Right kidney (tissue), 1 donor: ENCODE measurements around the gene PPP2R2D.
"Not testable (repeated sequence)": the region's sequence is repeated elsewhere in the genome, so short reads cannot be mapped to it uniquely, and the experiment has no call there.

Experiments
- DNase-seq: peaks from one replicate; pipeline ENCODE4 v3.0.0-alpha.2; 2016

Gene PPP2R2D

DNA sequence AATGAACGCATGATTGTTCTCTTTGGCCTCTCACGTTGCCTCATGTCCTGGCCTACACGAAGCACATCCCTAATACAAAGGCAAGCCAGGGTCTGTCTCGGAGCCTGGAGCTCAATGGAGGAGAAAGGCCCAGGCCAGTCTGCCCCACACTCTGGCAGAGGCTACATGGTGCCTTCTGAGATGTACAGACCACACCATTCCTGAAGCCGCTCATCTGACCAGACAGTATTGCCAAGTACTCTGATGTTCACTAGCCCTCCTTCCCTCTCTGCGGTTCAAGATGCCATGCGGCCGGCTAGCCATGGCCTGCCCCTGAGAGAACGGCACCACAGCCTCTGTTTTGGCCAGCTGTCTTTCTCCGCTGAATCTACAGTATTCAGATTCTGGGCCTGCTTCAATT lies 75.0 kb downstream of the PPP2R2D start:
- DNase-seq = no peak

DNA sequence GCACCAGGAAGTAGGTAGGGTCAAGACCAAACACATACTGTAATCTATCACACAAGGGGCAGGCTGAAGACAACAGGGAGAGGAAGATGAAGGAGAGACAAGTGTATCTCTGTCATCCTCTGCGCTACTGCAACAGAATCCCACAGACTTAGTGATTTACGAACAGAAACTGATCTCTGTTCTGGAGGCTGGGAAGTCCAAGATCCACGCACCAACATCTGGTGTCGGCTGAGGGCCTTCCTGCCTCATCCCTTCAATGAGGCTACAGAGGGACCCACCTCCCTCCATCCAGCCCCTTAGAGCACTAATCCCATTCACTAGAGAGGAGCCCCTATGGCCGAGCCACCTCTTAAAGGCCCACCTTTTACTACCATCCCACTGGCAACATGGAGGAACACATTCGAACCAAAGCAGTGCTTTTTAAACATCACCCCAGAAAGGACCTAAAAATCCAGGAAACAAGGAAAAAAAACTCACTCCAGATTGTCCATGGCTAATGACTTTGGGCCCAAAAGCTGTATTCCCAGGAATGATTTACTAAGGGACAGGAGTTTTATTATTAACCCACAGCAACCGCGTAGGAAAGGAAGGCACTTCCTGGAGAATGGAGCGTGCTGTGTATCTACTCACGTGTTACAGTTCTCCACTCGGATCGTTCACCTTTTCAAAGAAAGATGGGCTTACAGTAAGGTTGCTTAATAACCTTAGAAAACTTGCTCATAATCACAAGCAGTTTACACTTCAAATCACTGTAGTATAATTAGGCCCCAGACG lies 76.7 kb downstream of the PPP2R2D start:
- DNase-seq = no peak

DNA sequence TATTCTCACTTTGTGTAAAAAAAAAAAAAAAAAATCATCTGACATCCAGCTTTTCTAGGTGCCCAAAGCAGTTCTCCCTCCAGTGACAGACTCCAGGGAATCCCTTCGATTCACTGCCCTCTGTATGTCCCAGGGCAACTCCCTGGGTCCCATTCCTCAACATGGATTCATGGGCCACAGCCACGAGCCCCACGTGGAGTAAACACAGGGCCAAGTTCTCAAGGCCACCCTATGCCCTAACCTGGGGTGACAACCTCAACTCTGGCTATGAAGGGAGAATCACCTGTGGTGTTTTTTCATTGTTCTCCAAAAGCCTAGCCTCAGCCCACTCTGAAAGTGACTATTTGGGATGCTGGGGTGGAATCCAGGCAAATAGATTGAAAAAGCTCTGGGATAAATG lies 77.6 kb downstream of the PPP2R2D start:
- DNase-seq = no peak

DNA sequence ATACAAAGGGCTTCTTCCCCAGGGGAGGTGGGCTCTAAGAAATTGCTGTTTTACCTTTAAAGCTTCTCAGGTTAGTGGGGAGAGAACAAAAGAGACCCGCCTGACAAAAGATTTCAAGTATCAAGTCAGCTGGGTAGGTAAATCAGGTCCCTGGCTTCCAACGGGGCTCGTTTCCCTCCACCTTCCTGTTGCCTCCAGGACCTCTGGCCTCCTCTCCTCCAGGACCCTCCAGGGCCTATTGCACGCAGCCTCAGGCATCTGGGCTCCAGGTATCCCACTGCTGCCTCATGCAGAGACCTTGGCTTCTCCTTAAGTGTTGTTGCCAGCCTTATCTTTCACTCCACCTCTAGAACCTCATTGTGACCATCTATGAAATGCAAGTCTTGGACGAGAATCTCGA lies 78.0 kb downstream of the PPP2R2D start:
- DNase-seq = no peak

DNA sequence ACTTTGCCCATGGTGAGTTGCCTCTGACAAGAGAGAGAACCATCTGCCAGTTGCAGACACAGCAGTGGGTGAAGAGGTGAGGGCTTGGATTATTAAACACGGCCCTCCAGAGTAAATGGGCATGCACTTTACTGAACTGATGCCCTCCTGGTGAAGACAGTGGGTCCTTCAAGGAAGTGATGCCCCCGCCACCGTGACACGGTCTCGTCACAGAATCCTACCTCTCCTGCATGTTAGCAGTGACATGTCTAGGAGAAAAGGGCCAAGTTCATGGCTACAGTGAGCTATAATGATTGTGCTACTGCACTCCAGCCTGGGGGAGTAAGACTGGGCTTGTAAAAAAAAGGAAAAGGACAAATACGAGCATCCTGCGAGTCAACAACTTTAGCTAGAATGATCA lies 78.5 kb downstream of the PPP2R2D start:
- DNase-seq = no peak

DNA sequence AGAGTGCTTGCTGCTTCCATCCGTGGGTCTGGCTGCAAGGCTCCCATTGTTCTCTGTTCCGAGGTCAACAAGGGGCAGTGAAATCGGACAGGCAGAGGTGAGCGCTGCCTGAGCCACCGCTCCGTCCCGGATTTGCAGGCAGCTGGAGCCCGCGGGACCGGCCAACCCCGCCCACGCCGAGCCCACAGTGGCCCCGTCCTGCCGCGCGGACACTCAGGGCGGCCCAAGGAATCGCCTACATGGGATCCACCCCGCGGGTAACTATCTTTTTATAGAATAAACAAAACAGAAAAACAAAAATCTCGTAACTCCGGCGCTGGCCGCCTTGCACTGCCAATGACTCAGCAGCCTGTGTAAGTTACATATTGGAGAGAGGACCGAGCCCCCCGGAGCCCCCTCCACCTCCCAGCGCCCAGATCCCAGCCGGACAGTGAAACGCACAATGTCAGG lies 79.0 kb downstream of the PPP2R2D start:
- peak; percentile 49 for DNase-seq

DNA sequence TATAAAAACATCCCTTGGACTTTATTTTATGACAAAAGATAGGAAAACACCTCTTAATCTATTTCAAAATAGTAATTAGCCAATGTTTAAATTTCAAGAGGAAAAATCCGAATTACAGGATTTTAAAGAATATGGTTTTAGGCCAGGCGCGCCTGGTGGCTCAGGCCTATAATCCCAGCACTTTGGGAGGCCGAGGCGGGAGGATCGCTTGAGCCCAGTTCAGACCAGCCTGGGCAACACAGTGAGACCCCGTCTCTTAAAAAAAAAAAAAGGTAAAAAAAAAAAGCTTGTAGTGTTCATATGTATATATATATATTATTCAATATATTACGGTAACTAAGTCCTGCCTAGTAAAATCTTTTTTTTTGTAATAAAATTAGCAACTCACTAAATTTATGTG lies 79.5 kb downstream of the PPP2R2D start:
- no peak for DNase-seq

DNA sequence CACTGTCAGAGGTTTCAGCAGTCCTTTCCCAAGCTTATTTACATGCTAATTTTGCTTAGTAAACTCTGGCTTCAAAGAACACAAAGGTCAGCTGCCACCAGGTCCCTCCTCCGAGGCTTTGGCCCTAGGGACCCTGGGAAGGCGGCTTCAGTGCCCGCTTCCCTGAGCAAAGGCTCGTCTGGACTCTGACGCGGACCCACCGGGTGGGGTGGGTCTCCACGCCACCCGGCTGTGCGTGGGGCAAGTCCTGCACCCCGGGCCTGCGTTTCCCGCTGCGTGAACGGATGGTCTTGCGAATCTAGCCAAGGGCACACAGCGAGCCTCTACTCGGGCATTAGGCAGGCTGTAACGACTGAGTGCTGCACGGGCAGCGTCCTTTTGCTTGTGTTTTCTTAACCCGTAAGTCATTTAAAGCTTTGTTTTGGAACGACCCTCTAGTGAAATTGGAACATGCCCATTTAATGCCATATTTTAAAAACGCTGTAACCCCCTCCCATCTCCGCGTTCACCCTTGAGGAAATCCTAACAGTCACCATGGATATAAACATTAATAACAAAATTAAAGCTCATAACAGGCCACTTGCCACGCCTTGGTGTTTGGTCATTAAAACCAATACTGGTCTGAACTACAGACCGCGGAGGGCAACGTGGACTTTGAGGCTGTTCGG lies 80.1 kb downstream of the PPP2R2D start:
- DNase-seq = peak; percentile 49

DNA sequence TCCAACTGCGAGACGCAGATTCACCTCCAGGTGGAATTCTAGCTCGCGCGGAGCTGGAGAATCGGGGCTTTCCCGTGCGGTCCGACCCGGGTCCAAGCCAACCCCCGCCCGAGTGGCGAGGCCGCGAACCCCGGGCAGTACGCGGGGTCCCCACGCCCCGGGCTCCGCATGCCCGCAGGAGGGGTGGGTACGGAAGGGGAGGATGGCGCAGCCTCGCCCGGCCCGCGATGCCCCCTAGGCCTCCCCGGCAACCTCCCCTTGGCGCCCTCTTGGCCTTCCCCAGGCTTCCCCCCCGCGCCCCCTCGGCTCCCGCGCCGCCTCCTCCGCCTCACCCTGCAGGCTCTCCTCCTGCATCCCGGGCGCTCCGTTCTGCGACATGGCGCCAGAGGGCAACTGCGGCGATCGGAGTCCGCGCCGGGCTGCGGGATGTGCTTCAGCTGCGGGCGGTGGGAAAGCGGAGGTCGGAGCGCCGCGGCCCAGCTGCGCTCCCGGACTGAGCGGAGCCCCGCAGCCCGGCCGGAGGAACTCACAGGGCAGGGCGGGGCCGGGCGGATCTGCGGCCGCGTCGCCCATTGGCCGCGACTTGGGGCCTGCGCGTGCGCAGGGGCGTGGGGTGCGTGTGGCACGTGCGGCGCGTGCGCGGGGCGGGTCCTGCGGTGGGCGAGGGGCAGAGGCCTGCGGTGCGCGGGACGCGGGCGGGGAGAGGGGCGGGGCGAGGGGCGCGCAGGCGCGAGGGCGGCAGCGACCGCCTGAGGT lies 80.8 kb downstream of the PPP2R2D start, which contains the start of gene BNIP3:
BNIP3 (minus strand) TSS at position 495 of the 756 bp plus-strand sequence; CDS start at position 378, 117 bp downstream.
- peak; percentile 90 for DNase-seq

DNA sequence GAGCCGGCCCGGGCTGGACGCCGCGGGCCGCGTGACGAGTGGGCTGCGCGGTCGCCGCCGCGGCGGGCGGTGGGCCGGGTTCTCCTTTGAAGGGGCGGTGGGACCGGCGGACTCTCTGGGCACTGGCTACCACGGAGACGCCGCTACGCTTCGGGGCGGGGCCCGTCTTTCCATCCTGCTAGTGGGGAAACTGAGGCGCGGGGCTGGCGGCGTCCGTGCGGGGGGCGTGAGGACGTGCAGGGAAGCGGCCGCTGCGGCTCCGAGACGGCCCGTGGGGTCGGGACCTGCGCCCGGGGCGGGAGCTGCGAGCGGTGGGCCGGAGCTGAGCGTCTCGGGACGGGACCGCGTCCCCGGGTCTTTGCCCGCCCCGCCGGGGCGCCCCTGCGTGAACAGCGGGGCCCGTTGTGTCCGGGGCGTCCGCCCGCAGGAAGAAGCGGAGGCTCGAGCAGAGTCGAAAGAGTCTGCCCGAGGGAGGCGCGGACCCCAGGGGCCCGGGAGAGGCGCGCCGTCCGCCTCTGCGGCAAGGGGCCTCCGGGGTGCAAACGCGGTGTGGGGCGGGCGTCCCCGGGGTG lies 81.5 kb downstream of the PPP2R2D start:
- DNase-seq = peak; percentile 79

DNA sequence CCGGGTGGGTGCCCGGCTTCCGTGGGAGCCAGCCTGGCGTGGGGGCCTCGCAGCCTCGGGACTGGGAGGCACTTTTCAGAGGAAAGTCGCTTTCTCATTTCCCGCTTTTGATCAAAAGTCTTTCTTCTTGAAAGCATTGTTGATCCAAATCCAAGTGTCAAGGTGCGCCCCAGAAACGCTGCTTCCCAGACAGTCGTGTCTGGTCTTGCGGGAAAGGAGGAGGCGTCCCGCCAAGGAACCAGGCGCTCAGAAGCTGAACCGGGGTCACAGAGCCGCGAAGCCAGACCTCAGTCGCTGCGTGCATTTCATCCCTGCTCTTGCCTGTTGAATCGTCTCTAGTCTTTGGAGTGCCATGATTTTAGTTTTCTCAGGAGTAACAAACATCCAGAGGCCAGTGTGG lies 82.0 kb downstream of the PPP2R2D start:
- DNase-seq = no peak

DNA sequence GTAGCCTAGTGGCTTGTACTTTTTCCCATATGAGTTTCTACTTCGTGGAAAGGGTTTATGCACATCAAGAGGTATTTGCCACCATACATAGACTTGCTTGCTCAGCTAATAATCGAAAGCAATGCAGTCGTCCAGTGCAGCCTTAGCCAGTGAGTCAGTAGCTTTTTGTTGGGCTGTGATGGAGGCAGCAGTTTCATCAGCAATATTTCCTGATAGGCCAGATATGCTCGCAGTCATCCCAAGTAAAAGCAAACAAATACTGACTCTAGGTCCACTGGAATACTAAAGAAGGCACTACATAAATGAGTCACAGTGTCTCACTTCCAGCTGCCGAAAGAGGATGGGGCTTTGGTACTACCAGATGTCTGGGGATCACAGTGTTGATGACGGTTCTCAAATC lies 83.0 kb downstream of the PPP2R2D start:
- DNase-seq = no peak

DNA sequence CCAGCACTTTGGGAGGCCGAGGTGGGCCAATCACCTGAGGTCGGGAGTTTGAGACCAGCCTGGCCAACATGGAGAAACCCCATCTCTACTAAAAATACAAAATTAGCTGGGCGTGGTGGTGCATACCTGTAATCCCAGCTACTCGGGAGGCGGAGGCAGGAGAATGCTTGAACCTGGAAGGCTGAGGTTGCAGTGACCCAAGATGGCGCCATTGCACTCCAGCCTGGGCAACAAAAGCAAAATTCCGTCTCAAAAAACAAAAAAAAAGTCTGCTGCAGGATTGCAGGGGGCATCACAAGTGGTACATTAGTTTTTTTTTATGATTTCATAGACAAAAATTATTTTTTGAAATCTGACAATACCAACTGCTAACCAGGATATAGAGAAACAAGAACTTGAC lies 86.0 kb downstream of the PPP2R2D start:
- DNase-seq = not testable (repeated sequence)

DNA sequence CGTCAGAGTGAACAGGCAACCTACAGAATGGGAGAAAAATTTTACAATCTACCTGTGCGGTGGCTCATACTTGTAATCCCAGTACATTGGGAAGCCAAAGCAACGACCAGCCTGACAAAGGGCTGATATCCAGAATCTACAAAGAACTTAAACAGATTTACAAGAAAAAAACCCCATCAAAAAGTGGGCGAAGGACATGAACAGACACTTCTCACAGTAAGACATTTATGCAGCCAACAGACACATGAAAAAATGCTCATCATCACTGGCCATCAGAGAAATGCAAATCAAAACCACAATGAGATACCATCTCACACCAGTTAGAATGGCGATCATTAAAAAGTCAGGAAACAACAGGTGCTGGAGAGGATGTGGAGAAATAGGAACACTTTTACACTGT lies 86.5 kb downstream of the PPP2R2D start:
- DNase-seq = not testable (repeated sequence)

DNA sequence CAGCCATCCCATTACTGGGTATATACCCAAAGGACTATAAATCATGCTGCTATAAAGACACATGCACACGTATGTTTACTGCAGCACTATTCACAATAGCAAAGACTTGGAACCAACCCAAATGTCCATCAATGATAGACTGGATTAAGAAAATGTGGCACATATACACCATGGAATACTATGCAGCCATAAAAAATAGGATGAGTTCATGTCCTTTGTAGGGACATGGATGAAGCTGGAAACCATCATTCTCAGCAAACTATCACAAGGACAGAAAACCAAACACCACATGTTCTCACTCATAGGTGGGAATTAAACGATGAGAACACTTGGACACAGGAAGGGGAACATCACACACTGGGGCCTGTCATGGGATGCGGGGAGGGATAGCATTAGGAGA lies 87.0 kb downstream of the PPP2R2D start:
- not testable (repeated sequence) for DNase-seq

DNA sequence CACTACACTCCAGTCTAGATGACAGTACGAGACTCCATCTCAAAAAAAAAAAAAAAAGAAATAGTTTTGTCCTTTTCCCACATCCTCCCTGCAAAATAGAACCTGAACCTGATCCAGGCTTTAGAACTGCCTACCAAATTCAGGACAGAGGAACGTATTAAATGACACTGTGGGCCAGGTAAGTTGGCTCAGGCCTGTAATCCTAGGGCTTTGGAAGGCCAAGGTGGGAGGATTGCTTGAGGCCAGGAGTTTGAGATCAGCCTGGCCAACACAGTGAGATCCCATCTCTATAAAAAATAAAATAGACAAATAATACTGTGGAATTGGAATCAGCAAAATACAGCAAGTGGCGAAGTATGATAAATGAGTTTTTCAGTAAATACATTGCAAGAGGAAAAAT lies 90.9 kb downstream of the PPP2R2D start:
- no peak for DNase-seq

DNA sequence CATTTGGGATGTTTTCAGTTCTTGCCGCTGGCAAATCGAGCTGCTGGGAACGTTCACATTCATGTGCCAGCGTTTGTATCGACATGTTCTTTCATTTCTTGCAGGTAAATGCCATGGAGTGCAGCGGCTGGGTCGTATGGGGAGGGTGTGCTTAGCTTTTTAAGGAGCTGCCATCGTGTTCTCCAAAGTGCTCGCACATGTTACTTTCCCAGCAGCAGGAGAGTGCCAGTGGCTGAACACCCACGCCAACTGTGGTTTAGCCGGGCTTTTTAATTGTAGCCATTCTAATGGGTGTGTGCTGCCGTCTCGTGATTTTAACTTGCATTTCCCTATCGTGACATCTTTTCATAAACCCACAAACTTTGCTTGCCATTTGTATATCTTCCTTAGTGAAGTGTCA lies 92.5 kb downstream of the PPP2R2D start:
- DNase-seq = no peak

DNA sequence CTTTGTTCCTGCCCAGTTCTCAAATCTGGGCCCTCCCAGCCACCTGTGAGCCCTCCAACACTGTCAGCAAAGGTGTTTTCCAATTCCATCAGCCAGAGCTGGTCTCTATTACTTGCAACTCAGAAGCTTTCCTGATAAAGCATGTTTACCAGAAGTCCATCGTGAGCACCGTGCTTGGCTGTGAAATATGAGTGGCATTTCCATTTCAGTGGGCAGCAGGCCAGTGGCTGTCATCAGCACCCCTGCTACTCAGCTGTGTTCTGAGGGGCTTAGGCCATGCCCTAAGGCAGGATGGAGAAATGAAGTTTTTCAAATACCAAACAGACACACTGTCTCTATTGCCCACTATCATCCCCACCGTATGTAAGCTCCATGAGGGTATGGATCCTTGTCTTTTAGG lies 93.6 kb downstream of the PPP2R2D start:
- no peak for DNase-seq

DNA sequence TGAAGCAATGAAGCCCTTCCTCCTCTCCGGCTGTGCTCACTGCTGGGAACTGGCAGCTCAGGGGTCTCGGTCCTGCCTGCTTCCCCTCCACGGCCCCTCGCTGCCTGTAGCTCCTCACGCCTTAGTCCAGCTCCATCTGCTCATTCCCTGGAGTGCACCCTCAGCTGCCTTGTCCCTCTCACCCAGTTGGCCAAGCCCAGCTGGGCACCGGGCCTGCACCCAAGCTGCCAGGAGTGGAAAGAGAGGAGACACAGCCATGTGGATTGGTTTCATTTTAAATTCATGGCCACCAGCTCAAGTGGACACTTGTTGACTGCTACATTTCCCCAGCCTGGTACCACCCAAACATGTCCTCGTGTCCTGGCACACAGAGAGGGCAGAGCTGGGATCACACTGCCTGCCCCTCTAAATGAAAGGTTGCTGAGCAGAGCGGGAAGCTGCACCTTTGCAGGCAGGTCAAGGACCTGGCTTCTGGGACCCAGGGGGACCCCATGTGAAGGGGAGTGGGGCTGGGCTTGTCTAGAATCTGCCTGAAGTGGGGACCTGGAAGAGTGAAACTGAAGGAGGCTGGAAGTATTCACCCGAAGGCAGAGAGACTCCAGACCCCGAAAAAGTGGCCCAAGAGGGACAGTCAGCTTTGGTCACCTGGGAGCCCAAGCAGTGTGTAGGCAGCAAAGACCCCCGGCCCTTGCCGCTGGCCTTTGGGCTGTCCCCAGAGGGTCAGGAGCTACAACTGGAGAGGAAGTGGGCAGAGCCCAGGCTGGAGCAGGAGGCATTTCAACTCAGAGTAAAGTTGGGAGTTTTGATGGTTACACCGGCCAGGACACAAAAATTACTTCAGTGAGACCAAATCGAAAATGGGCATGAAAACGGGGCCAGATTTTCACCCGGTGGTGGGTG lies 95.9 kb downstream of the PPP2R2D start:
- no peak for DNase-seq

DNA sequence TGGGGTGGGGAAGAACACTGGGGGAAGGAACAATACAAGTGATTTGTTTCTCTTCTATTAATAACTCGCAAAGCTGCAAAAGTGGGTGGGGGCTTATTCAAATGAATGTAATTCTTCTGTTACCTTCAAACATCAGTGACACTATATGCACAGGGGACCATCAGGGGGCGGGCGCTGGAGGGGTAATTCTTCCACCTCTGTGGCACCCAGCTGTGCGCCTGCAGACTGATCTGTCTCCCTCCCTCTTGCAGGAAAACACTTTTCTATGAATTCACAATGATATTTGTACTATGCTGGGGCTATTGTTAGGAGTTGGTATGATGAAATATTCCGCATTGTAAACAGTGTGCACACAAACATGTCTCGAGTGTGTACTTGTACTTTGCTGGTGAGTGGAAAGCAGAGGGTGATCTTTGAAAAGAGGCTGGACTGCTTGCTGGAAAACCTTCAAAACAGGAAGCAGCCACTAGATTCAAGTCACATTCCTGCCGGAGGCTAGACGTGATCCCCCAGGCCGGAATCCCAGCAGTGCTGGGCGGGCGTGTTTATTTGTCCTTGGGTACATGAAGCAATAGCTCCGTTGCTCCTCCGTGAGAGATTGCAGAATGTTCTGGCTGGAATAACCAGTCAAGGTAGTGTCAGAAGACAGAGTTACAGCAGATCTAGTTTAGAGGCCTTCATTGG lies 96.7 kb downstream of the PPP2R2D start:
- no peak for DNase-seq
